Calu3 (cell line): ENCODE measurements around the gene HMGB1. TPM values are rescaled to one million over a fixed set of nuclear protein-coding genes. Genes with fewer than 3 reads are reported as not detected.

Source experiments
- BruUV-seq: library from RNA; stranded (reverse); fragments of 400-500 nt; replicated peaks from 2 replicates; lab custom pipeline; 2021; lab: Mats Ljungman, UMichigan
- CTCF ChIA-PET: fragments of 300-600 bp; sonication (Branson Sonifier 250); formaldehyde crosslinking; loops from one replicate; lab custom pipeline; 2022; ENCODE audit warnings: antibody characterized with exemption; lab: Charles Lee
- DNase-seq: peaks from one replicate; pipeline ENCODE4 v3.0.0; 2022
- H3K27ac Mint-ChIP-seq: one replicate; pipeline ENCODE4 v1.8.0; 2022; ENCODE audit warnings: mixed read lengths; ENCODE audit not compliant: unreplicated experiment
- H3K27me3 Mint-ChIP-seq: one replicate; pipeline ENCODE4 v1.8.0; 2022; ENCODE audit warnings: mixed read lengths; ENCODE audit not compliant: unreplicated experiment
- H3K36me3 Mint-ChIP-seq: one replicate; pipeline ENCODE4 v1.8.0; 2022; ENCODE audit warnings: mild to moderate bottlenecking, moderate library complexity, mixed read lengths; ENCODE audit not compliant: insufficient read depth, unreplicated experiment
- H3K4me1 Mint-ChIP-seq: one replicate; pipeline ENCODE4 v1.8.0; 2022; ENCODE audit warnings: mild to moderate bottlenecking, low read depth, mixed read lengths; ENCODE audit not compliant: unreplicated experiment
- H3K4me3 Mint-ChIP-seq: one replicate; pipeline ENCODE4 v1.8.0; 2022; ENCODE audit warnings: mild to moderate bottlenecking, low read depth, moderate library complexity, mixed read lengths; ENCODE audit not compliant: unreplicated experiment
- H3K9me3 Mint-ChIP-seq: one replicate; pipeline ENCODE4 v1.8.0; 2022; ENCODE audit warnings: low read depth, mixed read lengths; ENCODE audit not compliant: unreplicated experiment
- intact Hi-C: fragments of 100-400 bp; cut with micrococcal nuclease; formaldehyde crosslinking; loops from one replicate; pipeline ENCODE4 v1.10.0; 2022; ENCODE audit not compliant: unreplicated experiment
- total RNA-seq: library from RNA; stranded (reverse); gene quantifications from 2 replicates; pipeline ENCODE4 v1.2.3, GENCODE V29; 2022
- TF ChIP-seq, protein P1 (sequence below): fragments of 200-600 bp; IDR thresholded peaks from one replicate; pipeline ENCODE4 v1.8.0; 2022; ENCODE audit warnings: antibody characterized with exemption; ENCODE audit not compliant: unreplicated experiment

Gene HMGB1
- total RNA-seq, 1 experiment from 2014 or later: 410 TPM

DNA sequence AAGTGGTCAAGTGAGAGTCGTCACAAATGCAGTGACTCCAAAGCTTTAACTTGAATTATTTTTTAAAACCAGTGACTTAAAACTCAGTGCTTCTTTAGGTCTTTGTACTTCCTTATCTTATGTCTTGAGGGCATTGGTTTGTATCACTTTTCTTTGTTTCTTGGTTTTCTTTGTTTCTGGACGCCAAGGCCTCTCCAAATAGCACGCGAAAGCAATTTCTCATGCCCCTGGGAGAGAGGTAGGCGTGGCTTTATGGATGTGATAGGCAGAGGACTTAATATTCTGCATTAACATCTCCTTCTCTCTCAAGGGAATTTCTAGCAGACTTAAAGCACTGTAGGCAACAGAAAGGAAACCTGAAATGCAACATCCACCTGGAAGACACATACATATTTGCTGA, 22.8 kb downstream of the HMGB1 start:
- intact Hi-C loops: no loop called here

DNA sequence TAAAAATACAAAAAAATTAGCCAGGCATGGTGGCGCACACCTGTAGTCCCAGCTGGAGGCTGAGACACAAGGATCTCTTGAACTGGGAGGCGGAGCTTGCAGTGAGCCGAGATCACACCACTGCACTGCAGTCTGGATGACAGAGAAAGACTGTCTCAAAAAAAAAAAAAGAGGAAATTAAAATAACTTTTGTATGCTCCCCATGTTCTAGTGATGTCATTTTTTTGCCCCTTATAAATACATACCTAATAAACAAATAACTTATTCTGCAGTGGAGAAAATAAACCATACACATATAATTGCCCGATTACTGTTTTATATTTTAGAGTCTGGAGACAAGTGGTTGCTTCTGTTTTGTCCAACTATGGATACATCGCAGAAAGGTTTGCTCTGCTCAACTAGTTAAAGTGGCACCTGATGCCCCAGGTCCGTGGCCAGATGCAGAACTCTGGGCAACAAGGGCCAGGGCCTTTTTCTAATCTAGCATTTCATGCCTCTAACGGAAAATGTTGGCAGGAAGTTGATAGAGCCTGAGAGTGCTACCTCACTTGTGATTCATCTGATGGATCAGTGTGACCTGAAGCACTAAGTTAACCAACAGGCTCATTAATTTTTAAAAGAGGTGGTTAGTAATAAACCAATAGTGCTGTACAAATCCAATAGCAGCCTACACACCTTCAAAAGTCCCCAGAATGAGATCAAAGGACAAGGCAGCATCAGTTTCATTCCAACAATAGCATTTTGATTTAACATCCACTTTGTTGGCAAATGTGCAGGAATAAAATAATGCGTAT, 24.6 kb downstream of the HMGB1 start:
- Mint-ChIP-seq H3K27me3 (no peaks in the 10 kb centered on the region), H3K27ac (no peak overlapping the region), H3K4me1 (peaks cover 16% of the 10 kb centered on the region), H3K36me3 (no peaks in the 10 kb centered on the region), H3K4me3 (no peak overlapping the region), H3K9me3 (no peaks in the 10 kb centered on the region)
- no TSS peak for BruUV-seq
- intact Hi-C loops: no loop called here
- no peak for DNase-seq
- TF ChIP-seq, protein P1, sequence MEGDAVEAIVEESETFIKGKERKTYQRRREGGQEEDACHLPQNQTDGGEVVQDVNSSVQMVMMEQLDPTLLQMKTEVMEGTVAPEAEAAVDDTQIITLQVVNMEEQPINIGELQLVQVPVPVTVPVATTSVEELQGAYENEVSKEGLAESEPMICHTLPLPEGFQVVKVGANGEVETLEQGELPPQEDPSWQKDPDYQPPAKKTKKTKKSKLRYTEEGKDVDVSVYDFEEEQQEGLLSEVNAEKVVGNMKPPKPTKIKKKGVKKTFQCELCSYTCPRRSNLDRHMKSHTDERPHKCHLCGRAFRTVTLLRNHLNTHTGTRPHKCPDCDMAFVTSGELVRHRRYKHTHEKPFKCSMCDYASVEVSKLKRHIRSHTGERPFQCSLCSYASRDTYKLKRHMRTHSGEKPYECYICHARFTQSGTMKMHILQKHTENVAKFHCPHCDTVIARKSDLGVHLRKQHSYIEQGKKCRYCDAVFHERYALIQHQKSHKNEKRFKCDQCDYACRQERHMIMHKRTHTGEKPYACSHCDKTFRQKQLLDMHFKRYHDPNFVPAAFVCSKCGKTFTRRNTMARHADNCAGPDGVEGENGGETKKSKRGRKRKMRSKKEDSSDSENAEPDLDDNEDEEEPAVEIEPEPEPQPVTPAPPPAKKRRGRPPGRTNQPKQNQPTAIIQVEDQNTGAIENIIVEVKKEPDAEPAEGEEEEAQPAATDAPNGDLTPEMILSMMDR: no peak
- CTCF ChIA-PET: interaction anchor here (0.6 kb wide), 1 partner anchor 77 kb away, joined by 3 read pairs; no protein-coding TSS in a partner anchor

More for the DNA sequence above, 22.8 kb downstream of the HMGB1 start:
- H3K9me3 Mint-ChIP-seq: no peaks in the 10 kb centered on the region
- CTCF ChIA-PET: no interaction called here
- peaks cover 16% of the 10 kb centered on the region for H3K4me1 Mint-ChIP-seq
- H3K4me3 Mint-ChIP-seq: no peak overlapping the region
- H3K36me3 Mint-ChIP-seq: no peaks in the 10 kb centered on the region
- TF ChIP-seq, protein P1: no peak
- DNase-seq: no peak
- H3K27ac Mint-ChIP-seq: no peak overlapping the region
- no TSS peak for BruUV-seq
- H3K27me3 Mint-ChIP-seq: no peaks in the 10 kb centered on the region

DNA sequence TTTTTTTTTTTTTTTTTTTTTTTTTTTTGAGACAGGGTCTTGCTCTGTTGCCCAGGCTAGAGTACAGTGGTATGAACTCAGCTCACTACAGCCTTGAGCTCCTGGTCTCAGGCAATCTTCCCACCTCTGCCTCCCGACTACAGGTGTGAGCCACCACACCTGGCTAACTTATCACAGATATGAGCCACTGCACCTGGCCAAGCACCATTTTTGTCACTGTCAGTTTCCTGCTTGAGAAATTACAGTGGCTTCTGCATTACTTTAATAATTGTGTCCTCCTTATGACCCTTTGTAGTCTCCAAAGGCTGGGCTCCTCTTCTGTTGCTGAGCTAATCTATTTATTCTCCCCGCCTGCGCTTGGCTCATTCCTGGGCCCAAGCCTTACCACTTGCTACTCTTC, 27.4 kb downstream of the HMGB1 start:
- Mint-ChIP-seq H3K4me3 (no peak overlapping the region), H3K27ac (no peak overlapping the region), H3K27me3 (no peaks in the 10 kb centered on the region), H3K9me3 (no peaks in the 10 kb centered on the region), H3K4me1 (peaks cover 16% of the 10 kb centered on the region), H3K36me3 (no peaks in the 10 kb centered on the region)
- no TSS peak for BruUV-seq
- TF ChIP-seq, protein P1: no peak
- intact Hi-C loops: no loop called here
- DNase-seq: no peak
- CTCF ChIA-PET: interaction anchor here (0.7 kb wide), 1 partner anchor 37 kb away, joined by 3 read pairs; no protein-coding TSS in a partner anchor

DNA sequence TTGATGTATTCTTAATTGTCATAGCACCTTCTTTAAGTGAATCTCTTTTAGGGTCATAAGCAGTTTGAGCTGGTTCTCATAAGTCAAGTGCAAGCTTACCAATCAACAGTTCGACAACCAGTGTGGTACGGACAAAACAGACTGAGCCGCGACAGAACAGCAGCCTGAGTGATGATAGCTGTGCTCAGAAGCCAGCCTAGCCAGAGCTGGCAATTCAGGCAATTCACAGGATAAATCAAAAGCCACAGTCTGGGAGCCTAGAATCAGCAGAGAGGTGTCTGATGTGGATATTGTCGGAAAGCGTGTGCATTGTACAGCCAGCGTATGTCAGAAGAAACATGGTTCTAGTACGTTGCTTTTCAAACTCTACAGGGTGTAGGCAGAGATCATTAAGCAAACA, 28.6 kb downstream of the HMGB1 start:
- Mint-ChIP-seq H3K9me3 (no peaks in the 10 kb centered on the region), H3K4me1 (peaks cover 16% of the 10 kb centered on the region), H3K27me3 (no peaks in the 10 kb centered on the region), H3K4me3 (no peak overlapping the region), H3K27ac (no peak overlapping the region), H3K36me3 (no peaks in the 10 kb centered on the region)
- CTCF ChIA-PET: no interaction called here
- TF ChIP-seq, protein P1: no peak
- no peak for DNase-seq
- BruUV-seq: no TSS peak
- intact Hi-C loops: no loop called here
